NCI-H1092 treated with DMSO at 0.1 percent for 48 hours (cell line): ENCODE measurements around the gene CHURC1.

Experiments used
- DNase-seq: peaks from one replicate; lab custom pipeline; 2025; lab: John Stamatoyannopoulos, UW

The CHURC1 gene

DNA sequence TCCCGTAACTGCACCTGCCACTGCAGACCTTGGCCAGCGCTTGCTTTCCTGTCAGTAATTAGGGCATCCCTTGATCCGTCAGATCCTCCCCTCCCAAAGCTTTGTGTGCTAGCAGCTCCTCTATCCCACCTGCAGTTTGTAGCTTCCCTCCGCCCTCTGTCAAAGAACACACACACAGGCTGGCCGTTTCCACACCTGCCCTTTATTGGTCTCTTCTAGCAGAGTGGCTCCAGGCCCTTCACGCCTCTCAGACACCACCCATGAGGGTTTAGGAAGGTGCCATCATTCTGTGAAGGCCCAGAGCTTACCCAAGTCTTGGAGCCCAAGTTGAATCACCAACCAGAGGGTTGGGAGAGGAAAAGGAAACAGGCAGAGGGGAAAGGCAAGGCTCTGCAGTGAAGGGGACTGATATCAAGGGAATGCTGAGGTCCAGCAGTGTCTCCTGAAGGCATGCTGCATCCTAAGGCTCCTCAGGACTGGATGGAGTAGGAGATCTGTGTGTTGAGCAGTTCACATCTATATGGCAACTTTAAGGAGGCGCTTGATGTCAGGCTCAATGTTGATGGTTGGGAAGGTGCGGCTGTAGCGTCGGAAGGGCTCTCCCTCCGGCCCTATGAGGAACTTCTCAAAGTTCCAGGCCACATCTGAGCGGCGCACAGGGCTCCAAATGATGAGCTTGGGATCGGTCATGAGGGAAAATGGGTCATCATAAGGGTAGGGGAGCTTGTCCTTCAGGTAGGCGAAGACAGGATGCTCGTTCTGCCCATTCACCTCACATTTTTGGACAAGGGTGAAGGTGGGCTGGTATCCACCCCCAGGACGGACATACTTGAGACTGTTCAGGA is 24.9 kb downstream of the CHURC1 start:
- no peak for DNase-seq

- DNase-seq = no peak
Measured at GRCh38 chr14:64939817-64940190, 25.5 kb downstream of the CHURC1 start.

GRCh38 chr14:64940336-64940910 is 26.2 kb downstream of the CHURC1 start:
- no peak for DNase-seq

DNA sequence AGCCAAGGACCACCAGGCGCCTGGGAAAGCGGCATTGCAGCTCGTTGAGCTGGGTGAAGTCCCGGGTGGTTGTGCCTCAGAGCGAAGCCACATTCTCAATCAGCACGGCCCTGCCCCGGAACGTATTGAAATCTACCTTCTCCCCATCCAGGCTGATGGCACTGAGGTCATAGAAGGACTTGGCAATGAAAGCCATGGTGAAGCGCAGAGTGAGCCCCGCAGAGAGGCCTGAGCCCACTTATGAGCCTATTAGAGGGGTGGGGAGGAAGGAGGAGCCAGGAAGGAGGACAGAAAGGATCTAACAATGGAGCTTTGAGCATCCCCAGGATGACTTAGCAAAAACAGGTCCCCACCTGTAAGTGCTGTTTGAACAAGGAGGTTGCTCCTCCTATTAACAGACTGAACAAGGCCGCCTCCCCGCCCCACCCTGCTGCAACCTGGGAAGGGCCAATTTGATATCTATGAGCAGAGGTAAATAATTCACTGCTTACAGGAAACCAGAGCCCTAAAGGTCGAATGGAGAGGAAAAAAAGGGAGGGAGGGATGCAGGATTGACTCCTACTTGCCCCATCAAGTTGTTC is 28.4 kb downstream of the CHURC1 start, which contains the start of gene GPX2:
GPX2 (minus strand) TSS at position 215 of the 581 bp plus-strand sequence; CDS start at position 196, 19 bp downstream.
- peak; percentile 9 for DNase-seq

- DNase-seq = no peak
Measured at GRCh38 chr14:64943556-64943955, 29.3 kb downstream of the CHURC1 start.

DNA sequence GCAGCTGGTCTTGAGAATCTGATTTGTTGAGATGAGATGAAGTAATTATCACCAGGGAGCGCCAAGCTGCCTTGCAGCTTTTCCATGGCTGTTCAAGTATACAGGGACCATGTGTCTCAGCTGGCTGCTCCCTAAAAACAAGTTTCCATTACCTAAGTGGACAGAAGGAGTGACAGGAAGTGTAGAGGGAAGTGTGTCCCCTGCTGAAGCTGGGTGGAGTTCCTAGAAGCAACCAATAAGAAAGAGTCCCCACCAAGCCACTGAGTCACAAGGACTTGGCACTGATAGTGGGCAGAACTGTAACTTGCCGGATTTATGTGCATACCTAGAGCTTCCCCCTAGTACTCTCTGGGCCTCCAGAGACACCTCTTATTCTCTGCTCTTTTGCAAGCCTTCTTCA is 29.8 kb downstream of the CHURC1 start:
- DNase-seq = no peak

- DNase-seq = no peak
Measured at GRCh38 chr14:64944861-64945260, 30.6 kb downstream of the CHURC1 start.

DNA sequence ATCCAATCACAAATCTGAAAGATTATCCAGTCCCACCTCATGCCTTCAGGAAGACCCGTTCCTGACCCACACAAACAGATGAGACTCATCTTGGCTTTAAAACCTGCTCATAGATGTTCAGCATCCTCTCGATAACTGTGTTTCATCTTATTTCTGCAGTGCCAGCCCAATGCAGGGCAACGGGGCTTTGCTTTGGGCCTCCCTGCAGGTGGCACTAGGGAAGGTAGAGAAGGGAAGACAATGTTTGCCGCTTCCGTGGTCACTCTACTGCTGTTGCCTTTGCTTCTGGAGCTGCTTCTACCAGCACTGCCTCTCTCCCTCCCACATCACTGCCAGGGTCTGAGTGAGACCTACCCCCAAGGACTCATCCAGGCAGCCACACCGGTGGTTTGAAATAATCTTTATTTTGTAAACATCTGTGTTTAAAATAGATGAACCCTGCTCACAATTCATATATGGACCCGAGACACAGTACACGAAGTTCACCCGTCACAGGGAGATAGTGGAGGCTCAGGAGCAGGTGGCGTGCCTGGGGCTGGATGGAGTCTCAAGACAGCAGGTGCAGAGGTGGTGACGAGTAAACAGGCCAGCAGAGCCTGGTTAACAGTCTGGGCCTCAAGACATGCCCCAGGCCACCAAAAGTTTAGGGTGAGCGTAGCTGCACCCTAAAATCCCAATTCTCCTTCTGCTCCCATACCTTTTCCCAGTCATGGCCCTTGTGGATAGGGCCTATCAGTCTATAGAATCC is 31.4 kb downstream of the CHURC1 start:
- no peak for DNase-seq

- no peak for DNase-seq
Measured at GRCh38 chr14:64946310-64947045, 32.2 kb downstream of the CHURC1 start.

DNA sequence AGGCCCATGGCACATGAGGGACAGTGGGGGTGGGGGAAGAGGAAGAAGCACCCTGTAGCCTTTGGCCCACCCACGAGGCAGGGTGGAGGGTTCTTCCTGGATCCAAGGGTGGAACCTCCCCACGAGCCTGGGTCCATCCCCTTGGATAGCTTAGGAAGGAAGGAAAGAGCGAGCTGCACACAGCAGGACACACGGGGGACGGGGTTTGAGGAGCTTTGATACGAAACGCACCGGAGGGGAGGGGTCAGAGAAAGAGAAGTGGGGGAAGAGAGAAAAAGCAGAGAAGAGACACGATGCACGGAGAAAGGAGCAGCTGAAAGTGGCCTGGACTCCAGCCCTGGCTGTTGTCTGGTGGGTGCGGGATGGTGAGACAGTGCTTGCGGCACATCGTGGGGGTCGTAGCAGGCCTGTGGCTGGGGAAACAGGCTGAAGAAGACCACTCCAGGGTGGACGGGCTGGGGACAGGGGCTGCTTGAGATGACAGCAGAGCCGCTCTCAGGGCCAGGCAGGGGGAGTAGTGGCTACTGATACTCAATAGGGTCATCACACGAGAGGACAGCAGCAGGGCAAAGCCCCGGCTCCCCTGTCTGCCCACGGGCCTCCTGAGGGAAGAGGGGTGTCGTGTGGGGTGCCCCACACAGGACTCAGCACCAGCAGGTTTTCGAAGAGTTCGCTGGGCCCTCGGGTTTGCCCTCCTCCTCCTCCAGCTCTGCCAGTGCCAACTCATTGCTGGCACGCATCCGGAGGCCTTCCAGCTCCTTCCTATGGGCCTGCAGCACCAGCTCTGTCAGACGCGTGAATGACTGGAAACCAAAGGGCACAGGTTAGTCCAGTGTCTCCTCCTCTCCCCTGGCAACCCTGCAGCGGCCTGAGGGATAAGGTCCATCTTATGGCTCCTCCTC is 33.7 kb downstream of the CHURC1 start:
- no peak for DNase-seq

GRCh38 chr14:64948612-64949210 is 34.5 kb downstream of the CHURC1 start:
- DNase-seq = no peak

DNA sequence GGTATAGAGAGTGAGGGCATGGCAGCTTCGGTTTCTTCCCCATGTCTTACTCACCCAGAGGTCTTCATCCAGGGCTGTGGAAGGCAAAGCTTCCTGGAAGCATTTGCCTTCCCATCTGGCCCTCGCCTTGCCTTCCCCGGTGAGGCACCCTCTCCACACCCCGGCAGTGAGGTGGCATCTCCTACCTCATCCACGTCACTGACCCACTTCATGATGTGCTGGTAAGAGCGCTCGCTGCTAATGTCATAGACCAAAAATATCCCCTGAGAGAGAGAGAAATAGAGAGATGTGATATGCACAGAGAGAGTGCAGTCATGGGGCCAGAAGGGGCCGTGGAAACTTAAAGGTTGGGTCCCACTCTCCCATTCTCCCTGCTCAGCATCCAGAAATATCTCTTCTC is 36.6 kb downstream of the CHURC1 start:
- no peak for DNase-seq

- no peak for DNase-seq
Measured at GRCh38 chr14:64951291-64951690, 37.0 kb downstream of the CHURC1 start.

GRCh38 chr14:64951724-64952123 is 37.5 kb downstream of the CHURC1 start:
- no peak for DNase-seq

DNA sequence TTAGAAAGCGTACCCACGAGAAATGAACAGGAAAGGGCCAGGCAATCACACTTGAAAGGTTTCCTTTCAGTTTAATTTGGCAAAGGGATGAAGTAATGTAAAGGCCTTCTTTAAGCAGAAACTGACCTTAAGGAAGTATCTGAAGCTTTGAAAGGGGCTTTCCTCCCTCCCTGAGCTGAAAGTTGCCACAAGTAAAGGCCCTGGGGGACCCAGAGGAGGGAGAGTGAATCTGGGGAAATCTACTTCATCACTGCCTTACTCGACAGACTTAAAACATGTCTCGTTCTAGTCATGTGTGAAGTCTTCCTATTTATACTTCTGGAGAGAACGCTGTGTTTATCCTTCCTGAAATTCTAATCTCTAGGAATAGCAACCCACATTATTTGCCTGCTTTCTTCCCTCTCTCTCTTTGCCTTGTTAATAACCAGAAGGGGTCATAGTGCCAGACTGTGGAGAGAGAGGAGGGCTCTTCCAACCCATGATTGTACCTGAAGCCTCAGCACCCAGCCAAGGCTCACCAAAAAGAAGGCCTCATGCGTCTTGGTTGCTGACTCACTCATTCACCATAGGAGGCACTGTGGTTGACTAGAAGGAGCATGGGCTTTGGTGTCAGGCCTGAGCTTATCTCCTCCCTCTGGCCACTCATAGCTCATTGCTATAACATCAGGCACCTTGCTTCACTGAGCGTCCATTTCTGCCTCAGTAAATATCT is 38.5 kb downstream of the CHURC1 start:
- DNase-seq = no peak

DNA sequence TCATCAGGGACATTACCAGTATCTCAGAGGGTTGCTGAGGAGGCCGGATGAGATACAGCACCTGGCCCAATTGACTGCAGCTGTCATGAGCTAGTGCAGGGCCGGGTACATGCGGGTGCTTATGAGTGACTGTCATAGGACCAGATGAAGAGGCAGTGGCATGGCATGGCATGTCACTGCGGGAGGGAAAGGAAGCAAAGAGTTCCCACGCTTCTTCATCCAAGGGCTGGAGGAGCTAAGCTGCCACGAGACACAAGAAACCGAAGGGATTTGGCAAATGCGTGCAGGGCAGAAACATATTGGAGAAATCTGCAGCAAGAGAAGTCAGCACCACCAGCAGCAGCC is 39.0 kb downstream of the CHURC1 start:
- DNase-seq = no peak

DNA sequence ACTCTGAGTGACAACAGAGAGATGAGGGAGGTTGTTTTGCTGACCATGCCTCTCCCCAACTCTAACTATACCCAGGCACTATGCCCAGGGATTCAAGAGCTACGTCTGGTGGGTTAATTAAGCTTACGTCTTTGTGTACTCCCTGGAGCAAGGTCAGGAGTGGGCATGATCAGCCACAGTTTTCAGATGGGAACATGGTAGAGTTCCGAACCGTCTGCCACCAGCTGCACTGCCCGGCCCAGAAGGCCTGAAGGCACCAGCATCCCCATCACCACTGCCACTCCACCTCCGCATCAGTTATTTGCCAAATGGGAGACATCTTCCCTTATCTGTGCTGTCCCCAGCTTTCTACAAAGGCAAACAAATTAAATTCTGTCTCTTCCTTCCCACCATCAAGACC is 39.4 kb downstream of the CHURC1 start:
- DNase-seq = no peak

DNA sequence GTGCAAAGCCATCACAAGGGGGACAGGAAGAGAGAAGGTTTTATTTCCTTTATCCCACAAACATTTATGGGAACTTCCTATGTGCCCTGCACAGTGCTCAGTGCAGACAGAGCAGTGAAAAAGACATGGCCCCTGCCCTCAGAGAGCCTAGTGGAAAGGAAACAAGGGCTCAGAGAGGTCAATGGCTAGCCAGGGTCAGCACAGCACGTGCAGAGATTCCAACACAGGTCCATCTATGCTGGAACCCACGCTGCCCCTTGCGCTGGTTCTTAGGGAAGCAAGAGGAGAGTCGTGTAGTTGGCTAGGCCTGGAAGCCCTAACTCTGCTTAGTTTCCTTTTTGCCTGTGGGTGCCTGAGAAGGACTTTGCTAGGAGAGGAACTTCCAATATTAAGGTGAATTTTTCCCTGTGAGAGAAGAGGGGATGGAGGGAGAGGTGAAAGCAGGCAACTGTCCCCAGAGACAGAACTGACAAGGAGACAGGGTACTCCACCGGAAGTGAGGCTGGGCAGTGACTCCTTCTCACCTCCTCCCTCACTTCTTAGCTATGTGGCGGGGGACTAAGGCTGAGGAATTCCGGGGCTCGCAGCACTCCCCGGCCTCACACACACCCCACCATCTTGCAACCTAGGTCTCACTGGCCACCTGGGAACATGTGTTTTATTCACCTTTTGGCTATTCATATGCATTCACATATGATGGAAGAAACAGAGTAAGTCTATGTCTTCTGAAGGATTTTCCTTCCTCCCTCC is 40.4 kb downstream of the CHURC1 start:
- DNase-seq = no peak

DNA sequence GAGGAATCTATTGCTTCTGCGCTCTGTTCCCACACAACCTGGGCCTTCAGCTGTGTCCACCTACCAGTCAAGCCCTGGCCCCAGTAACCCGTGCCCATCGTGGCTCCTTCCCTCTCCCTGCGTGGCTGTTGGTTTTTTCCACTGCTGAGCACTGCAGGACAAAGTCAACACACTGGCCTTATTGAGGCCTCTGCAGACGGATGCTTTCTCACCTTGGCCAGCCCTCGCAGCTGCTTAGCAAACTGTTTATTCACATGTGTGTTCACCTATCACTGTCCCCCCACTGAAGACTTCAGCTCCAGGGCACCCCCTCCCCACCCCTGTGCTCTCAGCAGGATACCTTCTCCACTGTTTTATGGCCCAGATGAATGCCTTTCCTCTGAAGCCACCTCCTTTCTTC is 41.0 kb downstream of the CHURC1 start:
- DNase-seq = no peak
